KMS-11 (cell line): ENCODE data around the gene DHRS4.

Source experiments
- H2AFZ ChIP-seq: fragments of 200-600 bp; sonication (generic); 2 replicates; pipeline ENCODE4 v1.6.1; 2016; ENCODE audit warnings: antibody characterized with exemption, mixed run types, low read depth
- H3K27ac ChIP-seq: fragments of 200-600 bp; sonication (generic); 2 replicates; pipeline ENCODE4 v1.6.1; 2016; ENCODE audit warnings: mild to moderate bottlenecking, mixed run types
- H3K27me3 ChIP-seq: fragments of 200-600 bp; sonication (generic); 2 replicates; pipeline ENCODE4 v1.6.1; 2017; ENCODE audit warnings: mild to moderate bottlenecking, low read depth, mixed run types, moderate library complexity; ENCODE audit not compliant: insufficient read depth
- H3K36me3 ChIP-seq: fragments of 200-600 bp; sonication (generic); 2 replicates; pipeline ENCODE4 v1.6.1; 2017; ENCODE audit warnings: mild to moderate bottlenecking, mixed run types; ENCODE audit not compliant: insufficient read depth
- H3K4me1 ChIP-seq: fragments of 200-600 bp; sonication (generic); 2 replicates; pipeline ENCODE4 v1.6.1; 2016; ENCODE audit warnings: mild to moderate bottlenecking, low read depth, mixed run types; ENCODE audit not compliant: poor library complexity, severe bottlenecking
- H3K4me2 ChIP-seq: fragments of 200-600 bp; sonication (generic); 2 replicates; pipeline ENCODE4 v1.7.0; 2016; ENCODE audit warnings: mild to moderate bottlenecking, mixed run types
- H3K4me3 ChIP-seq: fragments of 200-600 bp; sonication (generic); IDR thresholded peaks from 2 replicates; pipeline ENCODE4 v1.6.1; 2017; ENCODE audit warnings: low read depth, low read length, mixed read lengths; ENCODE audit not compliant: insufficient read depth
- H3K79me2 ChIP-seq: fragments of 200-600 bp; sonication (generic); 2 replicates; pipeline ENCODE4 v1.6.1; 2016; ENCODE audit warnings: low read depth, mixed run types; ENCODE audit not compliant: insufficient read depth
- H3K9ac ChIP-seq: fragments of 200-600 bp; sonication (generic); 2 replicates; pipeline ENCODE4 v1.6.1; 2016; ENCODE audit warnings: mild to moderate bottlenecking, mixed run types
- H4K20me1 ChIP-seq: fragments of 200-600 bp; sonication (generic); 2 replicates; pipeline ENCODE4 v1.6.1; 2016; ENCODE audit warnings: mild to moderate bottlenecking, mixed run types; ENCODE audit not compliant: insufficient read depth
- CTCF ChIP-seq: fragments of 200-600 bp; sonication (generic); conservative IDR thresholded peaks from 2 replicates; pipeline ENCODE4 v1.6.1; 2017; ENCODE audit warnings: low read depth, mild to moderate bottlenecking, antibody characterized with exemption, low read length, moderate library complexity, mixed read lengths

Gene DHRS4

GRCh38 chr14:23953464-23954278 is at the start of gene DHRS4:
DHRS4 (plus strand) TSS chr14:23953770; CDS start chr14:23953789, 19 bp downstream.
- Histone ChIP-seq H3K4me2 (peak within 1 kb of the TSS; percentile 66), H3K27me3 (no peaks in the 10 kb centered on the region), H3K4me1 (no peaks in the 10 kb centered on the region), H2AFZ (peak within 1 kb of the TSS; percentile 69), H3K9ac (peak within 1 kb of the TSS; percentile 62; the same call in 1 of the 2 replicates), H4K20me1 (no peaks in the 10 kb centered on the region), H3K4me3 (no peak within 1 kb of the TSS), H3K27ac (peak within 1 kb of the TSS; percentile 45), H3K36me3 (no peaks in the 10 kb centered on the region), H3K79me2 (no peaks in the 10 kb centered on the region)
- TF ChIP-seq CTCF: peak; percentile 92

GRCh38 chr14:23910101-23910875 is 43.3 kb upstream of the DHRS4 start:
- TF ChIP-seq CTCF: peak; percentile 44
- H2AFZ ChIP-seq: no peak overlapping the region
- no peaks in the 10 kb centered on the region for H3K79me2 ChIP-seq
- no peaks in the 10 kb centered on the region for H3K36me3 ChIP-seq
- no peaks in the 10 kb centered on the region for H3K27me3 ChIP-seq
- H3K4me3 ChIP-seq: no peak overlapping the region
- H4K20me1 ChIP-seq: no peaks in the 10 kb centered on the region
- no peak overlapping the region for H3K4me2 ChIP-seq
- no peaks in the 10 kb centered on the region for H3K4me1 ChIP-seq
- H3K9ac ChIP-seq: no peak overlapping the region
- H3K27ac ChIP-seq: no peak overlapping the region

- no peak overlapping the region for H2AFZ ChIP-seq
- no peaks in the 10 kb centered on the region for H3K36me3 ChIP-seq
- no peaks in the 10 kb centered on the region for H3K4me1 ChIP-seq
- no peak overlapping the region for H3K4me2 ChIP-seq
- no peaks in the 10 kb centered on the region for H4K20me1 ChIP-seq
- H3K27me3 ChIP-seq: no peaks in the 10 kb centered on the region
- H3K79me2 ChIP-seq: no peaks in the 10 kb centered on the region
- no peak overlapping the region for H3K4me3 ChIP-seq
- no peak overlapping the region for H3K27ac ChIP-seq
- no peak overlapping the region for H3K9ac ChIP-seq
- TF ChIP-seq CTCF: no peak; the same call in 1 of the 2 replicates
These were observed 42.7 kb upstream of the DHRS4 start for GRCh38 chr14:23910876-23911210.

GRCh38 chr14:23915559-23915958 is 38.0 kb upstream of the DHRS4 start:
- H3K4me2 ChIP-seq: no peak overlapping the region
- no peak overlapping the region for H3K4me3 ChIP-seq
- H3K36me3 ChIP-seq: no peaks in the 10 kb centered on the region
- H3K4me1 ChIP-seq: no peaks in the 10 kb centered on the region
- no peaks in the 10 kb centered on the region for H4K20me1 ChIP-seq
- no peaks in the 10 kb centered on the region for H3K27me3 ChIP-seq
- H2AFZ ChIP-seq: no peak overlapping the region
- no peak for TF ChIP-seq CTCF
- H3K27ac ChIP-seq: no peak overlapping the region
- H3K79me2 ChIP-seq: no peaks in the 10 kb centered on the region
- no peak overlapping the region for H3K9ac ChIP-seq
